Measurements from ENCODE around the gene CYB561D1. TPM values are rescaled to one million over a fixed set of nuclear protein-coding genes. Genes with fewer than 3 reads are reported as not detected.

The CYB561D1 gene
- polyA plus RNA-seq, 3 donors: 8.7 to 10.9 (median 9.5) TPM

DNA sequence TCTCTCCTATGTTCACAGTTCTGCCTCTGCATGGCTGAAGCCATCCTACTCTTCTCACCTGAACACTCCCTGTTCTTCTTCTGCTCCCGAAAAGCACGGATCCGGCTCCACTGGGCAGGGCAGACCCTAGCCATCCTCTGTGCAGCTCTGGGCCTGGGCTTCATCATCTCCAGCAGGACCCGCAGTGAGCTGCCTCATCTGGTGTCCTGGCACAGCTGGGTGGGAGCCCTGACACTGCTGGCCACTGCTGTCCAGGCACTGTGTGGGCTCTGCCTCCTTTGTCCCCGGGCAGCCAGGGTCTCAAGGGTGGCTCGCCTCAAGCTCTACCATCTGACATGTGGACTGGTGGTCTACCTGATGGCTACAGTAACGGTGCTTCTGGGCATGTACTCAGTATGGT is 1.8 kb downstream of the CYB561D1 start:
- no peak for DNase-seq (ENCODE audit: extremely low read depth in 1 of 11, low read depth in 9 of 11, low spot score in 4 of 11)

- DNase-seq (ENCODE audit: extremely low read depth in 1 of 11, low read depth in 9 of 11, low spot score in 4 of 11): no peak
These were observed 3.7 kb downstream of the CYB561D1 start for GRCh38 chr1:109497449-109498160.

DNA sequence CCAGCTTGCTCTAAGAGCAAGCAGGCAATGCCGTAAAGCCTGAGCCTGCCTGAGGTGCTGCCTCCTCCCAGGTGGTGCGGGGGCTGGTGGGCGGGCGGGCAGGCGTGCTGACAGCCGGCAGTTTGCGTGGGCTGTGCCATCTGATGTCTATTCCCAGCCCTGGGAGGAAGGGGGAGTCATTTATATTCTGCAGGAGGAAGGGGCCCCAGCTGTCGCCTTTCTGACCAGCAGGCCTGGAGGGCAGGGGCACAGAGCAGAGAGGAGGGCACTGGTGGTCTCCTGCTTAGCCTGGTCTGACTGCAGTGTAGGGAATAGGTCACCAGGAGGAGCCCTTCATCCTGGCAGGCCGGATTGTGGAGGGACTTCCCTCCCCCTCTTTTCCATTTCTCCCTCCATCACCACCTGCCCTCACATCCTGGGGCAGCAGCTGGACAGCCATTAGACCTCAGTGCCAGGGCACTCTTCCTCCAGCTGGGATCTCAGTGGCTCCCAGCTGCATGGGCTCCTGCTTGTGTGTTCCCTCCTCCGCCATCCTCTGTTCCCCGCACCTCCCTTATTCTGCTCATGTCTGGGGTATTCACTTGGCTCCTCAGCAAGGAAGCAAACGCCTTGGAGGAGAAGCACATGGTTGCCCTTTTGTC is 4.4 kb downstream of the CYB561D1 start:
- DNase-seq (ENCODE audit: extremely low read depth in 1 of 11, low read depth in 9 of 11, low spot score in 4 of 11): peak in 7 of 11 donors; percentile 59 to 77 (median 71)

GRCh38 chr1:109499081-109499480 is 5.2 kb downstream of the CYB561D1 start:
- DNase-seq (ENCODE audit: extremely low read depth in 1 of 11, low read depth in 9 of 11, low spot score in 4 of 11): no peak

- DNase-seq (ENCODE audit: extremely low read depth in 1 of 11, low read depth in 9 of 11, low spot score in 4 of 11): no peak
These were observed 6.0 kb downstream of the CYB561D1 start for GRCh38 chr1:109499661-109500536.

DNA sequence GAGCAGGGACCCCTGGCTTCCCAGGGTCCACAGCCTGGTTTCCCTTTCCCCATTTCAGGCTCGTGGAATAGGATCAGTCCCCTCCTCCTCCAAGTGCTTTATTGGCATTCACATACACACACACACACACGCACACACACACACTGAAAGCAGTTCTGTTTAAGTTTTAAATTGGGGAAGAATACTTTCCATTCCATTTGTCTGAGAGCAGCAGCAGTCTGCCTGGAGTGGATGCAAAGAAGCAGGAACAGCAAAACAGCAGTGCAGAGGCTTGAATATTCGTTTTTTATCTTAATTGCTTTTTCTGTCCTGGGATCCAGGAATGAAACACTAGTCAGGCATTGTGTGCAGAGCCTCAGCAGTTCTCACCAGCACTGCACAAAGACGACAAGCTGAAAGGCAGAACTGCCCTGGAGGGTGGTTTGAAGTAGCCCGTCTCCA is 7.1 kb downstream of the CYB561D1 start:
- DNase-seq (ENCODE audit: extremely low read depth in 1 of 11, low read depth in 9 of 11, low spot score in 4 of 11): no peak

GRCh38 chr1:109501644-109502363 is 7.9 kb downstream of the CYB561D1 start:
- no peak for DNase-seq (ENCODE audit: extremely low read depth in 1 of 11, low read depth in 9 of 11, low spot score in 4 of 11)

- no peak for DNase-seq (ENCODE audit: extremely low read depth in 1 of 11, low read depth in 9 of 11, low spot score in 4 of 11)
These were observed 8.5 kb downstream of the CYB561D1 start for GRCh38 chr1:109502364-109502851.

GRCh38 chr1:109503935-109504334 is 10.0 kb downstream of the CYB561D1 start:
- no peak for DNase-seq (ENCODE audit: extremely low read depth in 1 of 11, low read depth in 9 of 11, low spot score in 4 of 11)

DNA sequence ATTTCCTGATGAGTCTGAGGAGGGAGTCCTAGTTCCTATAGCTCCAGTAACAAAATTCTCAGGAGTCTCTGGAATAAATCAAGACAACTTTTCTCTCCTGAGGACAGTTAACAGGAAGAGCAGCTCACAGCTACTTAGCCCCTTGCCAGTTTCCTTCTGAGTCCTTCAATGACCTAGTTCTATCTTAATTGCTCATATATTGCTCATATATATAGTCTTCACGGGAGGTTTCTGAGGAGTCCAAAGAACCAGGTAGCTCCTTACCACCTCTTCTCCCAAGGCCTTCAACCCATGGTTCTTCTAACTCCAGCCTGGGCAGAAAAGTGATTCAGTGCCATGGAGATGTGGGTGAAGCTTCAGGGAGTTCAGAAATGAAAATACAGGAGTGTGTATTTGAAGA is 11.1 kb downstream of the CYB561D1 start:
- no peak for DNase-seq (ENCODE audit: extremely low read depth in 1 of 11, low read depth in 9 of 11, low spot score in 4 of 11)

DNA sequence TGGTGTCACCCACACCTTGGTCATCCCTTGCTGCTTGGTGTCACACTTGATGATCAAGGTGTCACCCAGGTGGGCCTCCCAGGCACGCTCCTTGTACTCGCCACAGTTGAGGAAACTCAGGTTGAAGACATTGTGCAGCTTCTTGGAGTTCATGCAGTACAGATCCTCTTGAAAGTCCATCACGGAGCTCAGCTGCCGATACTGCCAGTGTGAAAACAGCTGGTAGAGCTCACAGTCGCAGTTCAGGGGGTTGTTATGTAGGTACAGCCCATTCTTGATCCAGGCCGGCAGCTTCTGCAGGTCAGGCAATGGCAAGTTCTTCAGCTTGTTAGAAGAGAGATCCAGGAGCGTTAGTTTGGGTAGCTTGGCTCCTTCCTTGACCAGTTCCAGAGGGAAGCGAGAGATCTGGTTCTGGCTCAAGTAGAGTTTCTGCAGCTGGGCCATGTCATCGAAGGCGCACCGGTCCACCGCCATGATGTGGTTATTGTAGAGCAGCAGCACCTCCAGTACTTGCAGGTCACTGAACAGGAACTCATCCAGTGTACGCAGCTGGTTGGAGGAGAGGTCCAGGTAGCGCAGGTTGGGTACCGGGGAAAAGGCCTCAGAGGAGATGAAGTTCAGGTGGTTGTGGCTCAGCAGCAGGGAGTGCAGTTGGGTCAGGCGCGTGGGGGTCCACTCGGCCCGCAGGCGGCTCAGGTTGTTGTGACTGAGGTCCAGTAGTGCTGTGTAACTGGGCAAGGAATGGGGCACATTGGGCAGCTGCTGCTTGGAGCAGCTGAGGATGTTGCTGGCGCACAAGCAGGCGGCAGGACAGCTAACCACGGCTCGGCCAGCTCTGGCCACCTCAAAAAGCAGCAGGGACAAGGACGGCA is 14.3 kb downstream of the CYB561D1 start:
- no peak for DNase-seq (ENCODE audit: extremely low read depth in 1 of 11, low read depth in 9 of 11, low spot score in 4 of 11)

DNA sequence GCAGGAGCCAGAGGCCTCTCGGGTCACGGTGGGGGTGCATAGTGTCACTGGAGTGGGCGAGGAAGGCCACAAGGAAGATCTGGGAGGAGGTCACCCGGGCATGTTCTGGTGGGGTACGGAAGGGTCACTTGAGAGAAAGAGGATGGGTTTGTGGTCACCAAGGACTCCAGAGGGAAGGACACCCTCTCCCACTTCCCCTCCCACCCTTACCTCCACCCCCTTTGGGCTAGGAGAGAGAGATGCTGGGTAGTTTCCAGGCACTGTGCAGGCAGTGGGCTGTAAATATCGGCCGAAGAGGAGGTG is 14.9 kb downstream of the CYB561D1 start:
- no peak for DNase-seq (ENCODE audit: extremely low read depth in 1 of 11, low read depth in 9 of 11, low spot score in 4 of 11)

- peak in 6 of 11 donors; percentile 56 to 73 (median 62) for DNase-seq (ENCODE audit: extremely low read depth in 1 of 11, low read depth in 9 of 11, low spot score in 4 of 11)
These were observed 15.6 kb downstream of the CYB561D1 start, which contains the start of gene AMIGO1 for GRCh38 chr1:109509176-109510134. TSS of gene AMIGO1 (minus strand) at chr1:109509727. CDS start at chr1:109508912, 815 bp downstream.

DNA sequence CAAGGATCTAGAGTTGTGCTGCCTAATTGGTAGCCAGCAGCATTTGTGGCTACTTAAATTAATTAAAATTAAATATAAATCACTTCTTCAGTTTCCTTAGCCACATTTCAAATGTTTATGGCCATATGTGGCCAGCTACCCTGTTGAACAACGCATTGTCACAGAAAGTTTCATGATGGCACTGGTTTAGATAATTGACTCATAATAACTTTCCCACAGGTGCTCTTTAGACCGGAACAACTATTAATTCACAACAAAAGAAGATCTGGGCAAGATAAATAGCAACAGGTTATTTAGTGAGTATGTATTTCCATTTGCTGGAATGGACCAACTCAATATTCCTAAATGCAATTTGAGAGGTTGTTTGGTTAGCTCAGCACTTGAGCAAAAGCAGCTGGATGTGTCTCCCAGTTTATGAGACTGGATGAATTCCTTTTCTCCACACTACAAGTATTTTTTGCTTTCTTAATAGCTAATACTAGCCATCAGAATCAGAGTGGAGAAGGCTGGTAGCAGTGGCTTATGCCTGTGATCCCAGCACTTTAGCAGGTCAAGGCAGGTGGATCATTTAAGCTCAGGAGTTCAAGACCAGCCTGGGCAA is 19.3 kb downstream of the CYB561D1 start:
- DNase-seq (ENCODE audit: extremely low read depth in 1 of 11, low read depth in 9 of 11, low spot score in 4 of 11): peak in 1 of 11 donors; percentile 63

GRCh38 chr1:109514846-109515245 is 21.0 kb downstream of the CYB561D1 start:
- no peak for DNase-seq (ENCODE audit: extremely low read depth in 1 of 11, low read depth in 9 of 11, low spot score in 4 of 11)

DNA sequence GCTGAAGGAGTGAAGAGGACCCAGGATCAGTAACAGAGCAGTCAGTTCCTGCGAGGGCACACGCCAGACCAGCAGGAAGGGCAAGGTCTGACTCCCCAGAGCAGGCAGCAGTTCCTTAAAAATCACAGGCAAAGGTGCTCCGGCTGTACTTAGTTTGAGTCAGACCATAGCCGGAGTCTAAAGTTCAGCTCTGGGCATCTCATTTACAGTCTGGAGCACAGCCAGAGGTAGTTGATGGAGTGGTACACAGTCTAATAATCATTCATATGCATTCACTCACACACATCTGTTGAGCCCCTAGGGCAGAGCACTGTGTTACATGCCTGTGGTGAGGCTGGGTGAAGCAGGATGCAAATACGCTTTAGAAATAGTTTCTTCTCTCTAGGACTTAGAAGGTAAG is 23.0 kb downstream of the CYB561D1 start:
- peak in 1 of 11 donors; percentile 46 for DNase-seq (ENCODE audit: extremely low read depth in 1 of 11, low read depth in 9 of 11, low spot score in 4 of 11)

DNA sequence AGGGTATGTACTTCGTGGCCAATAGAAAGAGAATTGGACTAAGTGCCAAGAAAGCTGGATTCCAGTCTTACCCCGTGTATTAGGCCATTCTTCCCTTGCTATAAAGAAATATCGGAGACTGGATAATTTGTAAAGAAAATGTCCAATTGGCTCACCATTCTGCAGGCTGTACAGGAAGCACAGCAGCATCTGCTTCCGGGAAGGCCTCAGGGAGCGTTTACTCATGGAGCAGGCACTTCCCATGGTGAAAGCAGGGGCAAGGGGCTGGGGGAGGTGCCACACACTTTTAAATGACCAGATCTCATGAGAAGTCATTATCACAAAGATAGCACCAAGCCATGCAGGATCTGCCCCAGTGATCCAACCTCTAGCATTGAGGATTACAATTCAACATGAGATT is 23.4 kb downstream of the CYB561D1 start:
- no peak for DNase-seq (ENCODE audit: extremely low read depth in 1 of 11, low read depth in 9 of 11, low spot score in 4 of 11)
